Brain microvascular endothelial cell (primary cell): Measurements from ENCODE around the gene CYP39A1.

ENCODE experiments used
- DNase-seq: peaks from one replicate; pipeline ENCODE4 v3.0.0-alpha.2; 2020
- H3K27ac ChIP-seq: fragments of 250-450 bp; sonication (Bioruptor Pico); 2 replicates; pipeline ENCODE4 v1.5.1; 2020; ENCODE audit warnings: mild to moderate bottlenecking, moderate library complexity
- H3K27me3 ChIP-seq: fragments of 250-450 bp; sonication (Bioruptor Pico); replicated peaks from 2 replicates; pipeline ENCODE4 v1.5.1; 2020; ENCODE audit warnings: mild to moderate bottlenecking
- H3K36me3 ChIP-seq: fragments of 250-450 bp; sonication (Bioruptor Pico); replicated peaks from 2 replicates; pipeline ENCODE4 v1.5.1; 2020; ENCODE audit warnings: mild to moderate bottlenecking
- H3K4me3 ChIP-seq: 2 replicates; pipeline ENCODE4 v1.5.1; 2011; ENCODE audit warnings: low read depth, mild to moderate bottlenecking, control low read depth, low read length, moderate library complexity
- CTCF ChIP-seq: IDR thresholded peaks from 2 replicates; pipeline ENCODE4 v1.5.1; 2011; ENCODE audit warnings: low read depth, mild to moderate bottlenecking, moderate library complexity, low read length, control low read depth, inconsistent platforms; ENCODE audit errors: missing control alignments
- in situ Hi-C: cut with HindIII; loops from 2 replicates; pipeline ENCODE4 v1.10.0; 2017; ENCODE audit warnings: low sequenced_read_pairs, low pct_ligation_motif_present

The CYP39A1 gene

DNA sequence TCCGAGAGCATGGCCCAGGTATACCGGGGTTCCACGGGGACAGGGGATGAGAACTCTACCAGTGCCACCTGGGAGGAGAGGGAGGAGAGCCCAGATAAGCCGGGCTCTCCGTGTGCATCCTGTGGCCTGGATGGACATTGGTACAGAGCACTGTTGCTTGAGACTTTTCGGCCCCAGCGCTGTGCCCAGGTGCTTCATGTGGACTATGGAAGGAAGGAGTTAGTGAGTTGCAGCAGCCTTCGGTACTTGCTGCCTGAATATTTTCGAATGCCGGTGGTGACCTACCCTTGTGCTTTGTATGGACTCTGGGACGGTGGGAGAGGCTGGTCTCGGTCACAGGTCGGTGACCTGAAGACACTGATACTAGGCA is 36.3 kb upstream of the CYP39A1 start:
- no peak for DNase-seq
- no peaks in the 10 kb centered on the region for H3K36me3 ChIP-seq
- no peak overlapping the region for H3K27ac ChIP-seq
- no peak for TF ChIP-seq CTCF
- H3K4me3 ChIP-seq: no peak overlapping the region
- in situ Hi-C loops: no loop called here
- H3K27me3 ChIP-seq: no peaks in the 10 kb centered on the region

DNA sequence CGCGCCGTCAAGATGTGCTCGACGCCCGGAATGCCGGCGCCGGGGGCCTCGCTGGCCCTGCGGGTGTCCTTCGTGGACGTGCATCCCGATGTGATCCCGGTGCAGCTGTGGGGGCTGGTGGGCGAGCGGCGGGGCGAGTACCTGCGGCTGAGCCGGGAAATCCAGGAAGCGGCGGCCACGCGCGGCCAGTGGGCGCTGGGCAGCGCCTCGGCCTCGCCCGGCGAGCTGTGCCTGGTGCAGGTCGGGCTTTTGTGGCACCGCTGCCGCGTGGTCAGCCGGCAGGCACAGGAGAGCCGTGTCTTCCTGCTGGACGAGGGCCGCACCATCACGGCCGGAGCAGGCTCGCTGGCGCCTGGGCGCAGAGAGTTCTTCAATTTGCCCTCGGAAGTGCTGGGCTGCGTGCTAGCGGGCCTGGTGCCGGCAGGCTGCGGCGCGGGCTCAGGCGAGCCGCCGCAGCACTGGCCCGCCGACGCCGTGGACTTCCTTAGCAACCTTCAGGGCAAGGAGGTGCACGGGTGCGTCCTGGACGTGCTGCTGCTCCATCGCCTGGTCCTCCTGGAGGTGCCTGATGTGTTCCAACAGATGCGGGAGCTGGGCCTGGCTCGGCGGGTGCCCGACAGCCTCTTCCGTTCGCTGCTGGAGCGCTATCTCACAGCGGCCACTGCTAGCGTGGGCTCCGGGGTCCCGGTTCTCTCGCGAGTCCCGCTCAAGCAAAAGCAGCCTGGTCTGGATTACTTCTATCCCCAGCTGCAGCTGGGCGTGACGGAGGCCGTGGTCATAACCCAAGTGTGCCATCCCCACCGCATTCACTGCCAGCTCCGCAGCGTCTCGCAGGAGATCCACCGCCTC is 35.7 kb upstream of the CYP39A1 start:
- Histone ChIP-seq H3K27ac (no peak overlapping the region), H3K36me3 (no peaks in the 10 kb centered on the region), H3K4me3 (no peak overlapping the region), H3K27me3 (no peaks in the 10 kb centered on the region)
- in situ Hi-C loops: no loop called here
- no peak for DNase-seq
- TF ChIP-seq CTCF: no peak

GRCh38 chr6:46687619-46688097 is 35.0 kb upstream of the CYP39A1 start, which contains the start of gene TDRD6:
Gene TDRD6 (plus strand): TSS chr6:46687885. CDS start chr6:46688129, 244 bp downstream.
- Histone ChIP-seq H3K27ac (no peak within 1 kb of the TSS), H3K4me3 (no peak within 1 kb of the TSS), H3K36me3 (no peaks in the 10 kb centered on the region), H3K27me3 (no peaks in the 10 kb centered on the region)
- TF ChIP-seq CTCF: no peak
- no peak for DNase-seq
- in situ Hi-C loops: no loop called here

DNA sequence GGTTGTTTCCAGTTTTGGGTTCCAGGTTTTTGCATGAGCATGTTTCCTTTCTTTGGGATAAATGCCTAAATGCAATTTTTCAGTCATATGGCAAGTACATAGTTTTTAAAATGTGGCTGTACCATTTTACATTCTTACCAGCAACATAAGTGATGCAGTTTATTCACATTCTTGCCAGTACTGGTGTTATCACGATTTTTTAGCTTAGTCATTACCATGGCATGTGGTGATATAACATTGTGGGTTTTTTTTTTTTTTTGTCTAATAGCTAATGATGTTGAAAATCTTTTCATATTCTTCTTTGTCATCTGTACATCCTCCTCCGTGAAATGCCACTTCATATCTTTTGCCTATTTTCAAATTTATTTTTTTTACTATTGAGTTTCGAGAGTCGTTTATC is 32.2 kb upstream of the CYP39A1 start:
- TF ChIP-seq CTCF: no peak
- Histone ChIP-seq H3K27ac (no peak overlapping the region), H3K27me3 (no peaks in the 10 kb centered on the region), H3K4me3 (no peak overlapping the region), H3K36me3 (no peaks in the 10 kb centered on the region)
- in situ Hi-C loops: no loop called here
- DNase-seq: peak; percentile 32

DNA sequence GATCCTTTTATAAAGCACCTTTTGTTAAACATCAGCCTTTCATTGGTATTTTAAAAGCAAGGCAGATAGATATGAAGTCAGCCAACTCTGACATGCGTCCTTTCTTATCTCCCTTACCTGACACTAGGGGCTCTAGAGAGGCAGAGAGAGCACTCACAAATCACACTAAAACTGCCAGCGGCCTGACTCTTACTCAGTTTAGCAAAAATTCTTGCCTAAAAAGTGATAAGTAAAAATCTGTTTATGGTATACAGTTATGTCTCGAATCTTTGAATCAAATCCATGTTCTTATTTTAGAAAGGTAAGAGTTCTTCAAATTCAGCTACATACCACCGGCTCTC is 24.7 kb upstream of the CYP39A1 start:
- Histone ChIP-seq H3K27ac (no peak overlapping the region), H3K36me3 (no peaks in the 10 kb centered on the region), H3K27me3 (no peaks in the 10 kb centered on the region), H3K4me3 (no peak overlapping the region)
- peak; percentile 58 for TF ChIP-seq CTCF
- no peak for DNase-seq
- in situ Hi-C loops: no loop called here
